Neuronal stem cell (in vitro differentiated cells): ENCODE results near the gene NAPSA.

ENCODE experiments used
- DNase-seq: peaks from one replicate; pipeline ENCODE4 v3.0.0-alpha.2; 2013; ENCODE audit warnings: low spot score
- H2AFZ ChIP-seq: one replicate; pipeline ENCODE4 v1.6.1; 2013; ENCODE audit warnings: mild to moderate bottlenecking, low read length, inconsistent platforms
- H2AK5ac ChIP-seq: 2 replicates; pipeline ENCODE4 v1.6.1; 2013; ENCODE audit warnings: low read depth, mild to moderate bottlenecking, inconsistent platforms, low read length, moderate library complexity, mixed read lengths
- H2BK120ac ChIP-seq: 2 replicates; pipeline ENCODE4 v1.6.1; 2013; ENCODE audit warnings: low read depth, mild to moderate bottlenecking, inconsistent platforms, low read length, moderate library complexity, mixed read lengths
- H2BK12ac ChIP-seq: one replicate; pipeline ENCODE4 v1.6.1; 2013; ENCODE audit warnings: low read length, inconsistent platforms
- H2BK15ac ChIP-seq: 2 replicates; pipeline ENCODE4 v1.6.1; 2013; ENCODE audit warnings: mild to moderate bottlenecking, low read length, inconsistent platforms, mixed read lengths
- H2BK5ac ChIP-seq: one replicate; pipeline ENCODE4 v1.6.1; 2013; ENCODE audit warnings: inconsistent platforms, mild to moderate bottlenecking, low read length, moderate library complexity
- H3K14ac ChIP-seq: one replicate; pipeline ENCODE4 v1.6.1; 2013; ENCODE audit warnings: low read length, inconsistent platforms
- H3K18ac ChIP-seq: 2 replicates; pipeline ENCODE4 v1.6.1; 2013; ENCODE audit warnings: low read length, inconsistent platforms
- H3K23ac ChIP-seq: 2 replicates; pipeline ENCODE4 v1.6.1; 2013; ENCODE audit warnings: low read depth, mild to moderate bottlenecking, mixed read lengths, low read length, inconsistent platforms; ENCODE audit not compliant: poor library complexity
- H3K27ac ChIP-seq: replicated peaks from 3 replicates; pipeline ENCODE4 v1.5.1; 2013; ENCODE audit warnings: low read length, inconsistent platforms
- H3K27me3 ChIP-seq, 3 experiments: 2 replicates each; pipeline ENCODE4 v1.6.1; 2013; ENCODE audit warnings: low read length in 3 of 3, mild to moderate bottlenecking in 2 of 3, inconsistent platforms in 1 of 3, low read depth in 1 of 3, mixed read lengths in 1 of 3, moderate library complexity in 1 of 3; ENCODE audit not compliant: control insufficient read depth in 3 of 3, insufficient read depth in 3 of 3
- H3K36me3 ChIP-seq, 2 donors: replicated peaks in 1 of 2; 2 replicates each; pipeline ENCODE4 v1.6.1; 2013; ENCODE audit warnings: low read length in 2 of 2; ENCODE audit not compliant: control insufficient read depth in 2 of 2, insufficient read depth in 2 of 2
- H3K4ac ChIP-seq: 2 replicates; pipeline ENCODE4 v1.6.1; 2013; ENCODE audit warnings: inconsistent platforms, mild to moderate bottlenecking, low read length, moderate library complexity
- H3K4me1 ChIP-seq, 2 donors: 1 replicate in 1 of 2; 2 replicates in 1 of 2; pipeline ENCODE4 v1.6.1; 2013; ENCODE audit warnings: low read length in 2 of 2, low read depth in 1 of 2; ENCODE audit not compliant: control insufficient read depth in 2 of 2, insufficient read depth in 1 of 2
- H3K4me2 ChIP-seq: one replicate; pipeline ENCODE4 v1.6.1; 2013; ENCODE audit warnings: mild to moderate bottlenecking, low read length, inconsistent platforms; ENCODE audit not compliant: insufficient read depth, poor library complexity, severe bottlenecking
- H3K4me3 ChIP-seq, 2 donors: 2 replicates each; pipeline ENCODE4 v1.5.1; 2013; ENCODE audit warnings: low read length in 2 of 2, mild to moderate bottlenecking in 2 of 2, inconsistent platforms in 1 of 2, moderate library complexity in 1 of 2
- H3K79me1 ChIP-seq: one replicate; pipeline ENCODE4 v1.6.1; 2013; ENCODE audit warnings: low read depth, mild to moderate bottlenecking, inconsistent platforms, low read length, moderate library complexity
- H3K9ac ChIP-seq: one replicate; pipeline ENCODE4 v1.6.1; 2013; ENCODE audit warnings: mild to moderate bottlenecking, low read depth, low read length, inconsistent platforms; ENCODE audit not compliant: poor library complexity
- H3K9me3 ChIP-seq, 2 donors: replicated peaks in 1 of 2; 2 replicates each; pipeline versions ENCODE3 to v1.6.1; 2013; ENCODE audit warnings: low read length in 2 of 2, mild to moderate bottlenecking in 2 of 2, inconsistent platforms in 1 of 2, low read depth in 1 of 2, mixed read lengths in 1 of 2, moderate library complexity in 1 of 2; ENCODE audit not compliant: control insufficient read depth in 2 of 2, insufficient read depth in 1 of 2
- H4K8ac ChIP-seq: one replicate; pipeline ENCODE4 v1.6.1; 2013; ENCODE audit warnings: low read depth, mild to moderate bottlenecking, inconsistent platforms, low read length, moderate library complexity
- H4K91ac ChIP-seq: one replicate; pipeline ENCODE4 v1.6.1; 2013; ENCODE audit warnings: low read length, low read depth, mild to moderate bottlenecking, inconsistent platforms; ENCODE audit not compliant: poor library complexity
- WGBS, 2 donors: extraction: QIAGEN DNeasy Blood & Tissue Kit; methylation state at CpG; one replicate each; pipeline ENCODE4 v1.1.7; 2013; ENCODE audit warnings: missing lambda C conversion rate in 2 of 2, mixed read lengths in 1 of 2; ENCODE audit not compliant: insufficient read length in 2 of 2, insufficient replicate concordance in 1 of 2; ENCODE audit errors: extremely low coverage in 2 of 2; 5-methylcytosine and 5-hydroxymethylcytosine counted together

NAPSA gene

DNA sequence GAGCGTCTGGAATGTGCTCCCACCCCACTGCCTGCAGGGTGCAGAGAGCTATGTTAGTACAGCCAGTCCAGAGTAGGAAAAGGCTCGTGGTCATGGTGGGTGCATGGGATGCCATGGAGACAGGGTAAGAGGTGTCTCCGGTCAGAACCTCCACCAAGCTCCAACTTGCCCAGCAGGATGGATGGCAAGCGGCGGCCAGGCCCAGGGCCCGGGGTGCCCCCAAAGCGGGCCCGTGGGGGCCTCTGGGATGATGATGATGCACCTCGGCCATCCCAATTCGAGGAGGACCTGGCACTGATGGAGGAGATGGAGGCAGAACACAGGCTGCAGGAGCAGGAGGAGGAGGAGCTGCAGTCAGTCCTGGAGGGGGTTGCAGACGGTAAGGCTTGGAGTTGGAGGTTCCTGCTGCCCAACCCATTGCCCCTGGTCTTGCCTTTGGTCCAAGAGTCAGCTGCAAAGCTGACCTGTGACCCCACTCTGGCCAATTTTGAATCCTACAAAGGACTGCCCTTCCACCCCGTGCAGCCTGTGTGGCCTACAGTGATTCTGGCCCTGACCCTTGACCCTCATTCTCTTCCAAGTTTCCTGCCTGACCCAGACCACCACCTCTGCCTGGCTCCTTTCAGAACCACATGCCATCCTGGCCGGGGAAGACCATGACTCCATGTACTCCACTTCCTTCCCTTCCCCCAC lies 33.4 kb upstream of the NAPSA start:
- Histone ChIP-seq H3K4me3 (peak overlapping the region in 1 of 2 donors; percentile 53), H2AK5ac (no peak overlapping the region), H3K27me3 (no peaks in the 10 kb centered on the region), H3K4me1 (peaks cover 0 to 2% of the 10 kb centered on the region in 2 donors), H3K79me1 (peaks cover 26% of the 10 kb centered on the region), H4K91ac (no peak overlapping the region), H3K18ac (no peak overlapping the region), H3K4ac (no peak overlapping the region), H3K36me3 (peaks cover 36 to 49% of the 10 kb centered on the region in 2 donors), H4K8ac (peak overlapping the region; percentile 86), H3K14ac (no peak overlapping the region), H3K23ac (no peak overlapping the region), H3K9ac (peak overlapping the region; percentile 21), H2BK15ac (no peak overlapping the region), H3K27ac (no peak overlapping the region), H2BK120ac (no peak overlapping the region), H3K4me2 (no peak overlapping the region), H2BK5ac (no peak overlapping the region), H2AFZ (no peak overlapping the region), H2BK12ac (no peak overlapping the region), H3K9me3 (peaks cover 5 to 6% of the 10 kb centered on the region in 2 donors)
- no peak for DNase-seq
- WGBS, 2 donors: no CpG with 5 or more reads among the region's 13 CpGs

DNA sequence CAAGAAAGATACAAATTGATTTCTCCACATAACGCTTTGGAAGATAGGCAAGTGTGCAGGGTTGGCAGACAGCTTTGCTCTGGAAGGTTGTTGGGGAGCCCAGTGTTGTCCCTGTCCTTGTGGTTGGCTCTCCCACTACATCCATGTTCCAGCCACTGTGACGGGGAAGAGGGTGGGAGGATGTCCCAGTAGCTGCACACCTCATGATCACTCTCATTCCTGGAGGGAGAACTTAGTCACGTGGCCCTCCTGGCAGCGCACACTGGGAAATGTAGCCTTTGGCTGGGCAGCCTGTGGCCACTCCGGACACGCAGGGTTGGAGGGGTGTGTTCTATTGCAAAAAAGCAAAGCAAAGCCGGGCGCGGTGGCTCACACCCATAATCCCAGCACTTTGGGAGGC lies 28.6 kb upstream of the NAPSA start:
- peaks cover 19 to 45% of the 10 kb centered on the region in 2 donors for H3K36me3 ChIP-seq
- no peak overlapping the region for H3K4me2 ChIP-seq
- no peak overlapping the region for H2BK5ac ChIP-seq
- peak overlapping the region; percentile 43 for H4K8ac ChIP-seq
- no peak overlapping the region for H2BK12ac ChIP-seq
- no peak overlapping the region for H3K14ac ChIP-seq
- no peak overlapping the region for H3K27ac ChIP-seq
- peaks cover 16 to 20% of the 10 kb centered on the region in 2 donors for H3K9me3 ChIP-seq
- H3K27me3 ChIP-seq: no peaks in the 10 kb centered on the region
- H2AFZ ChIP-seq: no peak overlapping the region
- no peak overlapping the region for H2BK120ac ChIP-seq
- no peak overlapping the region for H4K91ac ChIP-seq
- no peak overlapping the region for H3K23ac ChIP-seq
- H2AK5ac ChIP-seq: no peak overlapping the region
- H3K4me3 ChIP-seq: no peak overlapping the region
- peaks cover 13% of the 10 kb centered on the region for H3K79me1 ChIP-seq
- no peak overlapping the region for H3K4ac ChIP-seq
- H3K18ac ChIP-seq: no peak overlapping the region
- WGBS, 2 donors: no CpG with 5 or more reads among the region's 9 CpGs
- H3K9ac ChIP-seq: no peak overlapping the region
- H3K4me1 ChIP-seq: no peaks in the 10 kb centered on the region
- DNase-seq: no peak
- H2BK15ac ChIP-seq: no peak overlapping the region

DNA sequence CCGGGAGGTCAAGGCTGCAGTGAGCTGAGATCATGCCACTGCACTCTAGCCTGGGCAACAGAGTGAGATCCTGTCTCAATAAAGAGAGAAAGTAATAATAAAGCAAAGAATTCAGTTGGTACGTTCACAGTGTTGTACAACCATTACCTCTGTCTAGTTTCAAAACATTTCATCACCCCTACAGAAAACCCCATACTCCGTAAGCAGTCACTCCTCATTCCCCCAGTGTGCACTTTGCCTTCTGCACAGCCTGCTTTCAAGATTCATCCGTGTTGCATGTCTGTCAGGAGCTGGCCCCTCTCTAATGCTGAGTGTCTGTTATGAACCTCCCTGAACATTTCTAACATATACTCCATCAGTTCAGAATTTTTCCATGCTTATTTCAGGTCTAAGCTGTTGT lies 28.1 kb upstream of the NAPSA start:
- no peak overlapping the region for H3K9ac ChIP-seq
- no peak overlapping the region for H2BK12ac ChIP-seq
- no peak overlapping the region for H3K4me3 ChIP-seq
- no peak overlapping the region for H3K4me2 ChIP-seq
- H3K27me3 ChIP-seq: no peaks in the 10 kb centered on the region
- H4K91ac ChIP-seq: no peak overlapping the region
- no peak overlapping the region for H3K18ac ChIP-seq
- no peak overlapping the region for H3K27ac ChIP-seq
- H3K36me3 ChIP-seq: peaks cover 15 to 49% of the 10 kb centered on the region in 2 donors
- H2BK5ac ChIP-seq: no peak overlapping the region
- H3K9me3 ChIP-seq: peaks cover 15 to 20% of the 10 kb centered on the region in 2 donors
- no CpG with 5 or more reads among the region's 4 CpGs for WGBS, 2 donors
- H2BK120ac ChIP-seq: no peak overlapping the region
- H3K14ac ChIP-seq: no peak overlapping the region
- no peak overlapping the region for H3K4ac ChIP-seq
- H3K4me1 ChIP-seq: no peaks in the 10 kb centered on the region
- no peak overlapping the region for H2AFZ ChIP-seq
- H2BK15ac ChIP-seq: no peak overlapping the region
- peaks cover 9% of the 10 kb centered on the region for H3K79me1 ChIP-seq
- no peak overlapping the region for H4K8ac ChIP-seq
- no peak overlapping the region for H3K23ac ChIP-seq
- no peak for DNase-seq
- no peak overlapping the region for H2AK5ac ChIP-seq

DNA sequence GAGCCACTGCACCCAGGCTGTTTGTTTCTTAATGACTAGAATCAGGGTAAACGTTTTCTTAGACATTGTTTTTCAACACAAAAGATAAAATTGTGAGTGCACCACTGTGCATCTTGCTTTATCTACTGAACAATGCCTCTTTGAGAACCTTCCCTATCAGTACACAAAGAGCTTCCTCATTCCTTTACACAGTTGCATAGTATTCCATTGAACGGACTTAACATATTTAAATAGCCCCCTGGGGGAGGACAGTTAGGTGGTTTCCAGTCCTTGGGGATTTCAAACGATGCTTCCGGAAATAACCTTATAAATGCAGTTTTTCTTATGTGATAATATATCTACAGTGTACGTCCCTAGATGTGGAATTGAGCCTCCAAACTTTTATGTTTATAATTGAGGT lies 27.3 kb upstream of the NAPSA start:
- no peaks in the 10 kb centered on the region for H3K4me1 ChIP-seq
- H3K18ac ChIP-seq: no peak overlapping the region
- H2AFZ ChIP-seq: no peak overlapping the region
- H3K14ac ChIP-seq: no peak overlapping the region
- no peak overlapping the region for H2BK5ac ChIP-seq
- H4K91ac ChIP-seq: no peak overlapping the region
- H4K8ac ChIP-seq: no peak overlapping the region
- DNase-seq: no peak
- H3K4me3 ChIP-seq: no peak overlapping the region
- no CpG with 5 or more reads among the region's 5 CpGs for WGBS, 2 donors
- no peak overlapping the region for H2AK5ac ChIP-seq
- peaks cover 14 to 18% of the 10 kb centered on the region in 2 donors for H3K9me3 ChIP-seq
- no peak overlapping the region for H3K23ac ChIP-seq
- H3K4me2 ChIP-seq: no peak overlapping the region
- peaks cover 6% of the 10 kb centered on the region for H3K79me1 ChIP-seq
- no peak overlapping the region for H3K27ac ChIP-seq
- peaks cover 15 to 53% of the 10 kb centered on the region in 2 donors for H3K36me3 ChIP-seq
- H3K27me3 ChIP-seq: no peaks in the 10 kb centered on the region
- H2BK15ac ChIP-seq: no peak overlapping the region
- no peak overlapping the region for H2BK12ac ChIP-seq
- H2BK120ac ChIP-seq: no peak overlapping the region
- H3K4ac ChIP-seq: no peak overlapping the region
- H3K9ac ChIP-seq: no peak overlapping the region
